ENCODE data around the gene CAPN1. TPM values are rescaled to one million over a fixed set of nuclear protein-coding genes. Genes with fewer than 3 reads are reported as not detected.
"Not testable (repeated sequence)": the region's sequence is repeated elsewhere in the genome, so short reads cannot be mapped to it uniquely, and the experiment has no call there.

The CAPN1 gene
- total RNA-seq, 4 donors from 2014 or later = 100 to 196 (median 156) TPM

DNA sequence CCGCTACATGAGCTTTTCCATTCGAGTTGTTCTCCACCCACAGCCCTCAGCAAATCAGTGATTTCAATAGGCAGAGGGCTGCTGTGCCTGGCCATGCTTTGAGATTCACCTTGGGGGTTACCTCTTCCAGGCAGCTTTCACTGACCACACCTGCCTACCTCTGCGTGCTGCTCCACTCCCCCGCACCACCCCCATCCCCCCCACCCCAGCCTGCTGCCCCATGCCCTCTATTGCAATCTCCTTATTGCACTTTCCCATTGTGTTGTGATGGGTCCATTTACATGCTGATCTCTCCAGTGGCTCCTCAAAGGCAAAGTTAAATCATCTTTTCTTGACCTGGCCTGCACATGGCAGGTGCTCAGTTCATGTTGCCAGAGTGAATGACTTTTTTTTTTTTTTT is 62.1 kb downstream of the CAPN1 start:
- no peaks in the 10 kb centered on the region for H3K36me3 ChIP-seq
- H3K4me1 ChIP-seq = no peaks in the 10 kb centered on the region
- H3K9me3 ChIP-seq = no peaks in the 10 kb centered on the region
- H3K27me3 ChIP-seq = no peaks in the 10 kb centered on the region
- H3K27ac ChIP-seq = no peak overlapping the region
- WGBS, 2 donors (ENCODE audit: low coverage in 1 of 2) = 46% methylated on average over 4 of the region's 4 CpGs; no CpG with 5 or more reads in 1 of the 2 donors
- TF ChIP-seq POLR2A (IDR thresholded peaks at IDR 0.05) (no peak), EP300 (IDR thresholded peaks at IDR 0.05) (no peak), POLR2AphosphoS5 (IDR thresholded peaks at IDR 0.05) (no peak)
- TF ChIP-seq, protein P1, sequence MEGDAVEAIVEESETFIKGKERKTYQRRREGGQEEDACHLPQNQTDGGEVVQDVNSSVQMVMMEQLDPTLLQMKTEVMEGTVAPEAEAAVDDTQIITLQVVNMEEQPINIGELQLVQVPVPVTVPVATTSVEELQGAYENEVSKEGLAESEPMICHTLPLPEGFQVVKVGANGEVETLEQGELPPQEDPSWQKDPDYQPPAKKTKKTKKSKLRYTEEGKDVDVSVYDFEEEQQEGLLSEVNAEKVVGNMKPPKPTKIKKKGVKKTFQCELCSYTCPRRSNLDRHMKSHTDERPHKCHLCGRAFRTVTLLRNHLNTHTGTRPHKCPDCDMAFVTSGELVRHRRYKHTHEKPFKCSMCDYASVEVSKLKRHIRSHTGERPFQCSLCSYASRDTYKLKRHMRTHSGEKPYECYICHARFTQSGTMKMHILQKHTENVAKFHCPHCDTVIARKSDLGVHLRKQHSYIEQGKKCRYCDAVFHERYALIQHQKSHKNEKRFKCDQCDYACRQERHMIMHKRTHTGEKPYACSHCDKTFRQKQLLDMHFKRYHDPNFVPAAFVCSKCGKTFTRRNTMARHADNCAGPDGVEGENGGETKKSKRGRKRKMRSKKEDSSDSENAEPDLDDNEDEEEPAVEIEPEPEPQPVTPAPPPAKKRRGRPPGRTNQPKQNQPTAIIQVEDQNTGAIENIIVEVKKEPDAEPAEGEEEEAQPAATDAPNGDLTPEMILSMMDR (IDR thresholded peaks at IDR 0.05) = no peak
- ATAC-seq = no peak
- no peak overlapping the region for H3K4me3 ChIP-seq

DNA sequence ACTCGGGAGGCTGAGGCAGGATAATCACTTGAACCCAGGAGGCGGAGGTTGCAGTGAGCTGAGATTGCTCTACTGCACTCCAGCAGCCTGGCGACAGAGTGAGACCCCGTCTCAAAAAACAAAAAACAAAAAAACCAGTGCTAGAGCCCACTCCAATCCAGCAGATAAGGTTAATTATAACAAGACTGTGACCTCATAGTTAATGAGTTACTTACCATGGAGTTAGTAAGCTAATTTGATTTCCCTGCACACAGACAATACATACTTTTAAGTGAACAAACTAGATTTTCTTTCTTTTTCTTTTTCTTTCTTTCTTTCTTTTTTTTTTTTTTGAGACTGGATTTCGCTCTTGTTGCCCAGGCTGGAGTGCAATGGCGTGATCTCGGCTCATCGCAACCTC is 63.3 kb downstream of the CAPN1 start:
- not testable (repeated sequence) for H3K27me3 ChIP-seq, ATAC-seq, H3K36me3 ChIP-seq, H3K4me1 ChIP-seq, H3K4me3 ChIP-seq, H3K27ac ChIP-seq, H3K9me3 ChIP-seq
- 91 to 93% methylated on average over 4 of the region's 8 CpGs for WGBS, 2 donors (ENCODE audit: low coverage in 1 of 2)

DNA sequence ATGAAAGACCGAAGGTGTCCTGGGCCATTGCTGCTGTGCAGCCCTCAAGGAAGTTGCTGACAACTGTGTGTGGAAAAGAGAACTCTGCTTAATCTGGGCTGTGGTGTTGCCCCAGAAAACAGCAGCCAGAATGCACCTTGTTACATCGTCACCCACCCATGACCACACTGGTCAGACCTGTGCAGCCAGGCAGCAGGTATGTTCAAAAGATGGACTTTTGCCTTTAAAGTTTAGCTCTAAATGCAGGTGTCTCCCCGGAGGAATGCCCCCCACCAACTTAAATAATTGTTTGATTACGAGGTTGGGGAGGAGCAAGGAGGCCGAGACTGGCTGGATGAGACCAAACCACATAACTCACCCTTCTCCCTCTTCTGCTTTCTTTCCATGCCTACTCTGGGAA is 64.8 kb downstream of the CAPN1 start:
- Histone ChIP-seq H3K9me3 (no peaks in the 10 kb centered on the region), H3K4me1 (no peaks in the 10 kb centered on the region), H3K36me3 (no peaks in the 10 kb centered on the region), H3K27me3 (no peaks in the 10 kb centered on the region), H3K4me3 (no peak overlapping the region), H3K27ac (no peak overlapping the region)
- no peak for ATAC-seq
- TF ChIP-seq POLR2AphosphoS5 (IDR thresholded peaks at IDR 0.05) (no peak), POLR2A (IDR thresholded peaks at IDR 0.05) (no peak)
- WGBS, 2 donors (ENCODE audit: low coverage in 1 of 2) = 41 to 83% methylated on average over 1 to 3 of the region's 5 CpGs

DNA sequence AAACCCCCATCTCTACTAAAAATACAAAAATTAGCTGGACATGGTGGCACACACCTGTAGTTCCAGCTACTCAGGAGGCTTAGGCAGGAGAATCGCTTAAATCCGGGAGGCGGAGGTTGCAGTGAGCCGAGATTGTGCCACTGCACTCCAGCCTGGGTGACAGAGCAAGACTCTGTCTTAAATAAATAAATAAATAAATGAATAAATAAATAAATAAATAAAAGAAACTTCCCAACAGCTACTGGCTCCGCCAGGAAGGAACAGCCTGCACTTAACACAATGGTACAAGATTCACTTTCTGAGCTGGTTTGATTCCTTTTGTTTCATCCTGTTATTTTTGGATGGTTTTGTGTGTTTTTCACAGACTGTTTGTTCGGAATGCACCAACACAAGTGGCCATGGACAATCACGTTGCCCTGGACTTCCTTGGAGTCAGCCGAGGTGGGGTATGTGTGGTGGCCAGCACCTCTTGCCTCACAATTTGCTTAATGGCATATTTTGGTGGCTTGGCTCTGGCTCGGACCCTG is 66.5 kb downstream of the CAPN1 start:
- H3K36me3 ChIP-seq, H3K9me3 ChIP-seq, H3K4me3 ChIP-seq, H3K4me1 ChIP-seq, ATAC-seq, H3K27ac ChIP-seq, H3K27me3 ChIP-seq: not testable (repeated sequence)
- 79 to 100% methylated on average over 5 to 7 of the region's 9 CpGs for WGBS, 2 donors (ENCODE audit: low coverage in 1 of 2)

DNA sequence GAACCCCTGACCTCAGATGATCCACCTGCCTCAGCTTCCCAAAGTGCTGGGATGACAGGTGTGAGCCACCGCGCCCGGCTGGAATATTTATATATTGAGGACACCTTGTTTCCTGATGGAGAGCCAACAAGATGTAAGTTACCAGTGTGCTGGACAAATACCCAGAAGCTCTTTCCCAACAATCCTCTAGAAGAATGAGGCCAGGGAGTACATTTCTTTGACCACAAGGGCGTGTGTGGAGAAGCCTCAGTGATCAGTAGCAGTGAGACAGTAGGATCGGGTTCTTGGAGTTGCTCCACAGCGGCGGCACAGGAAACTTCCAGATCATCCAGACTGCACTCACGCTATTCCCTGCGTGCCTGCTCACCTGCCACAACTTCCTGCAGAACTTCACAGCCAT is 69.7 kb downstream of the CAPN1 start:
- WGBS, 2 donors (ENCODE audit: low coverage in 1 of 2) = 90 to 100% methylated on average over 2 to 3 of the region's 9 CpGs
- ATAC-seq = no peak

DNA sequence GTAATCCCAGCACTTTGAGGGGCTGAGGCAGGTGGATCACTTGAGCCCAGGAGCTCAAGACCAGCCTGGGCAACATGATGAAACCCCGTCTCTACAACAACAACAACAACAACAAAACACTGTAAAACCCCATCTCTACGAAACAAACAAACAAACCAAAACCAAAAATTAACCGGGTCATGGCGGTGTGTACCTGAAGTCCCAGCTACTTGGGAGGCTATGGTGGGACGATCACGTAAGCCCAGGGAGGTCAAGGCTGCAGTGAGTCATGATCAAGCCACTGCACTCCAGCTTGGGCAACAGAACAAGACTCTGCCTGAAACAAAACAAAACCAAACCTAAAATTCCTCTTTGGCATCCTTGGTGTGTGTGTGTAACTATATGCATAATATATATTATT is 73.0 kb downstream of the CAPN1 start:
- no peaks in the 10 kb centered on the region for H3K36me3 ChIP-seq
- 51 to 60% methylated on average over 3 to 6 of the region's 6 CpGs for WGBS, 2 donors (ENCODE audit: low coverage in 1 of 2)
- H3K27me3 ChIP-seq = no peaks in the 10 kb centered on the region
- no peaks in the 10 kb centered on the region for H3K9me3 ChIP-seq
- ATAC-seq = no peak
- no peak overlapping the region for H3K27ac ChIP-seq
- H3K4me1 ChIP-seq = no peaks in the 10 kb centered on the region
- no peak overlapping the region for H3K4me3 ChIP-seq
- TF ChIP-seq EP300 (IDR thresholded peaks at IDR 0.05) = no peak

More for the DNA sequence above, 69.7 kb downstream of the CAPN1 start:
- Histone ChIP-seq H3K9me3 (no peaks in the 10 kb centered on the region), H3K4me3 (no peak overlapping the region), H3K4me1 (no peaks in the 10 kb centered on the region), H3K27me3 (no peaks in the 10 kb centered on the region), H3K36me3 (no peaks in the 10 kb centered on the region), H3K27ac (no peak overlapping the region)
- no peak for TF ChIP-seq EP300 (IDR thresholded peaks at IDR 0.05)
- no peak for TF ChIP-seq POLR2AphosphoS5 (IDR thresholded peaks at IDR 0.05)
- no peak for TF ChIP-seq POLR2A (IDR thresholded peaks at IDR 0.05)

DNA sequence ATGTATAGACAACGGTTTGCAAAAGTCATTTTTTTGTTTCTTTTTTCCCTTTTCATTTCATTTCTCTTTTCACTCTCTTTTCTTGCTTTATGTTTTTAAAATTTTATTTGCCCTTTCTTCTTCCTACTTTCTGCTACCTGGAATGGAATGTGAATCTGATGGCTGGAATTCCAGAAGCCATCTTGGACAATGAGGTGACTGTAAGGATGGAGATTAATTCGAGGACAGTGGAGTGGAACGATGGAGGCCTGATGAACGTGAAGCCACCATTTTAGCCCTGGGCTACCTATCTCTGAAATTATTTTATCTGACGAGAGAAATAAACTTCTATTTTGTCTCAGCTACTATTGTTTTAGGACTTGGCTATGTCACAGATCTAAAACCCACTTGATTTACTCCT is 77.3 kb downstream of the CAPN1 start:
- TF ChIP-seq EP300 (IDR thresholded peaks at IDR 0.05) (no peak), POLR2AphosphoS5 (IDR thresholded peaks at IDR 0.05) (no peak), POLR2A (IDR thresholded peaks at IDR 0.05) (no peak)
- TF ChIP-seq, protein P1 (IDR thresholded peaks at IDR 0.05) = no peak
- no peaks in the 10 kb centered on the region for H3K9me3 ChIP-seq
- H3K4me3 ChIP-seq = no peak overlapping the region
- 66 to 79% methylated on average over 5 of the region's 5 CpGs for WGBS, 2 donors (ENCODE audit: low coverage in 1 of 2)
- ATAC-seq = no peak
- no peaks in the 10 kb centered on the region for H3K27me3 ChIP-seq
- peaks cover 4 to 22% (median 9%) of the 10 kb centered on the region in 3 donors for H3K4me1 ChIP-seq
- no peaks in the 10 kb centered on the region for H3K36me3 ChIP-seq
- no peak overlapping the region for H3K27ac ChIP-seq
